Measurements from ENCODE around the gene ACOX1.

- TF ChIP-seq CTCF (IDR thresholded peaks at IDR 0.05): peak in 5 of 6 experiments; percentile 46 to 71 (median 61)
- TF ChIP-seq POLR2A (IDR thresholded peaks at IDR 0.05): peak in 3 of 4 donors; percentile 69 to 92 (median 72)
- TF ChIP-seq EP300 (IDR thresholded peaks at IDR 0.05): no peak
Measured at GRCh38 chr17:75896415-75897159, 82.4 kb downstream of the ACOX1 start, which contains the start of gene TRIM65.

Measured in upper lobe of left lung (tissue), 4 donors.